Caki2 (cell line): Measurements from ENCODE around the gene SRP54. TPM values are rescaled to one million over a fixed set of nuclear protein-coding genes. Genes with fewer than 3 reads are reported as not detected.

Experiments used
- total RNA-seq: library from RNA; depleted of rRNA; stranded (reverse); fragments of >200 nt; shearing (Covaris generic); gene quantifications from 2 replicates; pipeline ENCODE4 v1.2.3, GENCODE V29; 2014; ENCODE audit warnings: low replicate concordance; rRNA removed

Gene SRP54
- total RNA-seq, 1 experiment from 2014 or later: 89.1 TPM

Other genes with a start within 250 kb of the SRP54 start
- 10.3 and 23.0 TPM in 2 replicates for gene BAZ1A, start 107.6 kb upstream of the SRP54 start, total RNA-seq
- 35.7 and 42.3 TPM in 2 replicates for gene FAM177A1, start 63.3 kb downstream of the SRP54 start, total RNA-seq
- 5.4 and 10.5 TPM in 2 replicates for gene PPP2R3C, start 139.0 kb downstream of the SRP54 start, total RNA-seq
- 22.8 and 40.7 TPM in 2 replicates for gene PRORP, start 139.6 kb downstream of the SRP54 start, total RNA-seq